Measurements from ENCODE around the gene TREH.
"Not testable (repeated sequence)": the region's sequence is repeated elsewhere in the genome, so short reads cannot be mapped to it uniquely, and the experiment has no call there.

The TREH gene

DNA sequence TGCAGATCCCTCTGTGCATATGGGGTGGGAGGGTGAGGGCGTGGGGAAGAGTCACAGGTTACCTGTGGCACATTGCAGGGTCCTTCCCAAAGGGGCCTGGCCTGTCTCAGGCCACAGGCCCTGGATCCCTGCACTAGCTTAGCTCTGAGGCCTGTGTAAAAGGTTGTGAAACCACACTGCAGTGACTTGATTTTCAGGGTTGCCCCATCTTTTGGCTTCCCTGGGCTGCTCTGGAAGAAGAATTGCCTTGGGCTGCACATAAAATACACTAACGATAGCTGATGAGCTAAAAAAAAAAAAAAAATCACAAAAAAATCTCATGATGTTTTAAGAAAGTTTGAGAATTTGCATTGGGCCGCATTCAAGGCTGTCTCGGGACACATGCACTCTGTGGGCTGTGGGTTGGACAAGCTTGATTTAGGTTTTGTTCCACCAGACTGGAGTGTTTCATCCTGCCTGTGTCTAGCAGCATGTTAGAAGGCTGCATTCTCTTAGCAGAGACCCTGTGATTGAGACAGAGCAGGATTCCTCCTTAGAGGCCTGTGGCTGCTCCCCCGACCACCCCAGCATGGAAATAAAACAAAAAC, 35.9 kb upstream of the TREH start:
- no peaks in the 10 kb centered on the region for H3K79me2 ChIP-seq (ENCODE audit: low read length)
- H3K9me2 ChIP-seq (replicated peaks; ENCODE audit: insufficient read depth, low read length): no peaks in the 10 kb centered on the region
- H3K4me1 ChIP-seq (ENCODE audit: low read length): no peaks in the 10 kb centered on the region
- H4K20me1 ChIP-seq (ENCODE audit: insufficient read depth, low read length): no peaks in the 10 kb centered on the region
- no peak overlapping the region for H3K27ac ChIP-seq (ENCODE audit: low read length)
- TF ChIP-seq EZH2 (optimal IDR thresholded peaks at IDR 0.05; ENCODE audit: low read depth, low read length) (no peak), EZH2phosphoT487 (IDR thresholded peaks at IDR 0.05; ENCODE audit: low read length) (no peak)
- TF ChIP-seq, protein P1, sequence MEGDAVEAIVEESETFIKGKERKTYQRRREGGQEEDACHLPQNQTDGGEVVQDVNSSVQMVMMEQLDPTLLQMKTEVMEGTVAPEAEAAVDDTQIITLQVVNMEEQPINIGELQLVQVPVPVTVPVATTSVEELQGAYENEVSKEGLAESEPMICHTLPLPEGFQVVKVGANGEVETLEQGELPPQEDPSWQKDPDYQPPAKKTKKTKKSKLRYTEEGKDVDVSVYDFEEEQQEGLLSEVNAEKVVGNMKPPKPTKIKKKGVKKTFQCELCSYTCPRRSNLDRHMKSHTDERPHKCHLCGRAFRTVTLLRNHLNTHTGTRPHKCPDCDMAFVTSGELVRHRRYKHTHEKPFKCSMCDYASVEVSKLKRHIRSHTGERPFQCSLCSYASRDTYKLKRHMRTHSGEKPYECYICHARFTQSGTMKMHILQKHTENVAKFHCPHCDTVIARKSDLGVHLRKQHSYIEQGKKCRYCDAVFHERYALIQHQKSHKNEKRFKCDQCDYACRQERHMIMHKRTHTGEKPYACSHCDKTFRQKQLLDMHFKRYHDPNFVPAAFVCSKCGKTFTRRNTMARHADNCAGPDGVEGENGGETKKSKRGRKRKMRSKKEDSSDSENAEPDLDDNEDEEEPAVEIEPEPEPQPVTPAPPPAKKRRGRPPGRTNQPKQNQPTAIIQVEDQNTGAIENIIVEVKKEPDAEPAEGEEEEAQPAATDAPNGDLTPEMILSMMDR (IDR thresholded peaks at IDR 0.05; ENCODE audit: low read length): no peak
- H3K27me3 ChIP-seq (replicated peaks; ENCODE audit: insufficient read depth, low read length): no peaks in the 10 kb centered on the region
- DNase-seq: no peak
- no peaks in the 10 kb centered on the region for H3F3A ChIP-seq (ENCODE audit: insufficient read depth, low read length)
- no peak overlapping the region for H3K9ac ChIP-seq (ENCODE audit: low read length)
- no peak overlapping the region for H3K4me2 ChIP-seq (ENCODE audit: low read depth, low read length)
- H3K36me3 ChIP-seq (replicated peaks; ENCODE audit: insufficient read depth, low read length): no peaks in the 10 kb centered on the region
- no peak overlapping the region for H3K4me3 ChIP-seq (ENCODE audit: low read length)
- no peaks in the 10 kb centered on the region for H3K9me3 ChIP-seq (replicated peaks; ENCODE audit: insufficient read depth, low read length)
- H2AFZ ChIP-seq (ENCODE audit: low read length): no peak overlapping the region

DNA sequence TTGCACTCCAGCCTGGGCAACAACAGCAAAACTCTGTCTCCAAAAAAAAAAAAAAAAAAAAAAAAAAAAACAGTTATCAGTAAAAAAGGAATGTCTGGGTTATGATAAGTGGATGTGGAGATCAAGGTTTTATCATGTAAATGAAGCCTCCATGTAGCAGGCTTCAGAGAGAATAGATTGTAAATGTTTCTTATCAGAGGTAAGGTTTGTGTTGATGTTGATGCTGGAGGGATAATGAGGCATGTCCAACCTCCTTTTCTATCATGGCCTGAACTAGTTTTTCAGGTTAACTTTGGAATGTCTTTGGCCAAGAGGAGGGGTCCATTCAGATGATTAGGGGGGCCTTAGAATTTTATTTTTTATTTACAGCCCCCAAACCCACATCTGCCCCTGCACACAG, 35.4 kb upstream of the TREH start:
- Histone ChIP-seq H3K4me2 (ENCODE audit: low read depth, low read length) (no peak overlapping the region), H3K27ac (ENCODE audit: low read length) (no peak overlapping the region), H3K9me3 (replicated peaks; ENCODE audit: insufficient read depth, low read length) (no peaks in the 10 kb centered on the region), H3K4me1 (ENCODE audit: low read length) (no peaks in the 10 kb centered on the region), H3K36me3 (replicated peaks; ENCODE audit: insufficient read depth, low read length) (no peaks in the 10 kb centered on the region), H3K9me2 (replicated peaks; ENCODE audit: insufficient read depth, low read length) (no peaks in the 10 kb centered on the region), H2AFZ (ENCODE audit: low read length) (no peak overlapping the region), H3K4me3 (ENCODE audit: low read length) (no peak overlapping the region), H3K79me2 (ENCODE audit: low read length) (no peaks in the 10 kb centered on the region), H3F3A (ENCODE audit: insufficient read depth, low read length) (no peaks in the 10 kb centered on the region), H4K20me1 (ENCODE audit: insufficient read depth, low read length) (no peaks in the 10 kb centered on the region), H3K27me3 (replicated peaks; ENCODE audit: insufficient read depth, low read length) (no peaks in the 10 kb centered on the region), H3K9ac (ENCODE audit: low read length) (no peak overlapping the region)
- no peak for DNase-seq
- TF ChIP-seq EZH2phosphoT487 (IDR thresholded peaks at IDR 0.05; ENCODE audit: low read length) (no peak), EZH2 (optimal IDR thresholded peaks at IDR 0.05; ENCODE audit: low read depth, low read length) (no peak)
- TF ChIP-seq, protein P1 (IDR thresholded peaks at IDR 0.05; ENCODE audit: low read length): no peak

GRCh38 chr11:118714416-118714815, 35.0 kb upstream of the TREH start:
- H3K9me2 ChIP-seq (replicated peaks; ENCODE audit: insufficient read depth, low read length); H3K36me3 ChIP-seq (replicated peaks; ENCODE audit: insufficient read depth, low read length); H3K27ac ChIP-seq (ENCODE audit: low read length); H3K4me1 ChIP-seq (ENCODE audit: low read length); H4K20me1 ChIP-seq (ENCODE audit: insufficient read depth, low read length); H3K27me3 ChIP-seq (replicated peaks; ENCODE audit: insufficient read depth, low read length); H3K4me3 ChIP-seq (ENCODE audit: low read length); H3K9ac ChIP-seq (ENCODE audit: low read length); DNase-seq; H2AFZ ChIP-seq (ENCODE audit: low read length); H3F3A ChIP-seq (ENCODE audit: insufficient read depth, low read length); H3K4me2 ChIP-seq (ENCODE audit: low read depth, low read length); H3K9me3 ChIP-seq (replicated peaks; ENCODE audit: insufficient read depth, low read length); H3K79me2 ChIP-seq (ENCODE audit: low read length): not testable (repeated sequence)

- Histone ChIP-seq H3K27ac (ENCODE audit: low read length) (no peak overlapping the region), H2AFZ (ENCODE audit: low read length) (no peak overlapping the region), H3K9me3 (replicated peaks; ENCODE audit: insufficient read depth, low read length) (no peaks in the 10 kb centered on the region), H3K27me3 (replicated peaks; ENCODE audit: insufficient read depth, low read length) (no peaks in the 10 kb centered on the region), H3K36me3 (replicated peaks; ENCODE audit: insufficient read depth, low read length) (no peaks in the 10 kb centered on the region), H3K79me2 (ENCODE audit: low read length) (no peaks in the 10 kb centered on the region), H3K4me3 (ENCODE audit: low read length) (no peak overlapping the region), H3K9me2 (replicated peaks; ENCODE audit: insufficient read depth, low read length) (no peaks in the 10 kb centered on the region), H3K4me2 (ENCODE audit: low read depth, low read length) (no peak overlapping the region), H3F3A (ENCODE audit: insufficient read depth, low read length) (no peaks in the 10 kb centered on the region), H4K20me1 (ENCODE audit: insufficient read depth, low read length) (no peaks in the 10 kb centered on the region), H3K9ac (ENCODE audit: low read length) (no peak overlapping the region), H3K4me1 (ENCODE audit: low read length) (no peaks in the 10 kb centered on the region)
- no peak for DNase-seq
- TF ChIP-seq EZH2phosphoT487 (IDR thresholded peaks at IDR 0.05; ENCODE audit: low read length): no peak
- TF ChIP-seq, protein P1 (IDR thresholded peaks at IDR 0.05; ENCODE audit: low read length): no peak
- TF ChIP-seq EZH2 (optimal IDR thresholded peaks at IDR 0.05; ENCODE audit: low read depth, low read length): no peak
Observed at GRCh38 chr11:118708296-118708695, 28.8 kb upstream of the TREH start.
